Measurements from ENCODE around the gene FRMD5.
"Not testable (repeated sequence)": the region's sequence is repeated elsewhere in the genome, so short reads cannot be mapped to it uniquely, and the experiment has no call there.

Gene FRMD5

GRCh38 chr15:43859546-43859945, 335.5 kb downstream of the FRMD5 start:
- DNase-seq (ENCODE audit: extremely low read depth, low read depth), result no peak
- TF ChIP-seq CTCF (IDR thresholded peaks at IDR 0.05; ENCODE audit: low read depth, low read length, missing control alignments), result no peak
- H3K4me3 ChIP-seq (replicated peaks; ENCODE audit: low read depth, low read length), result no peak overlapping the region

GRCh38 chr15:43854801-43855200, 340.3 kb downstream of the FRMD5 start:
- no peak overlapping the region for H3K4me3 ChIP-seq (replicated peaks; ENCODE audit: low read depth, low read length)
- DNase-seq (ENCODE audit: extremely low read depth, low read depth), result no peak
- no peak for TF ChIP-seq CTCF (IDR thresholded peaks at IDR 0.05; ENCODE audit: low read depth, low read length, missing control alignments)

- no peak for DNase-seq (ENCODE audit: extremely low read depth, low read depth)
- H3K4me3 ChIP-seq (replicated peaks; ENCODE audit: low read depth, low read length), result no peak overlapping the region
- no peak for TF ChIP-seq CTCF (IDR thresholded peaks at IDR 0.05; ENCODE audit: low read depth, low read length, missing control alignments)
Measured at GRCh38 chr15:43852607-43853006, 342.5 kb downstream of the FRMD5 start.

- no peak for TF ChIP-seq CTCF (IDR thresholded peaks at IDR 0.05; ENCODE audit: low read depth, low read length, missing control alignments)
- H3K4me3 ChIP-seq (replicated peaks; ENCODE audit: low read depth, low read length), result no peak overlapping the region
- no peak for DNase-seq (ENCODE audit: extremely low read depth, low read depth)
Measured at GRCh38 chr15:43851251-43851650, 343.8 kb downstream of the FRMD5 start.

- H3K4me3 ChIP-seq (replicated peaks; ENCODE audit: low read depth, low read length), result no peak overlapping the region
- no peak for TF ChIP-seq CTCF (IDR thresholded peaks at IDR 0.05; ENCODE audit: low read depth, low read length, missing control alignments)
- no peak for DNase-seq (ENCODE audit: extremely low read depth, low read depth)
Measured at GRCh38 chr15:43845421-43845820, 349.6 kb downstream of the FRMD5 start.

- not testable (repeated sequence) for DNase-seq (ENCODE audit: extremely low read depth, low read depth); H3K4me3 ChIP-seq (replicated peaks; ENCODE audit: low read depth, low read length)
Measured at GRCh38 chr15:43832485-43832884, 362.6 kb downstream of the FRMD5 start.

- DNase-seq (ENCODE audit: extremely low read depth, low read depth); H3K4me3 ChIP-seq (replicated peaks; ENCODE audit: low read depth, low read length): not testable (repeated sequence)
Measured at GRCh38 chr15:43831519-43832052, 363.5 kb downstream of the FRMD5 start.

GRCh38 chr15:43830691-43831275, 364.3 kb downstream of the FRMD5 start:
- DNase-seq (ENCODE audit: extremely low read depth, low read depth); H3K4me3 ChIP-seq (replicated peaks; ENCODE audit: low read depth, low read length): not testable (repeated sequence)

GRCh38 chr15:43829951-43830540, 365.0 kb downstream of the FRMD5 start:
- H3K4me3 ChIP-seq (replicated peaks; ENCODE audit: low read depth, low read length); DNase-seq (ENCODE audit: extremely low read depth, low read depth): not testable (repeated sequence)
